Measurements from ENCODE around the gene SRSF3. TPM values are rescaled to one million over a fixed set of nuclear protein-coding genes. Genes with fewer than 3 reads are reported as not detected.
"Not testable (repeated sequence)": the region's sequence is repeated elsewhere in the genome, so short reads cannot be mapped to it uniquely, and the experiment has no call there.

The SRSF3 gene
- total RNA-seq, 4 donors from 2014 or later = 114 to 272 (median 177) TPM

GRCh38 chr6:36577301-36577700 is 16.9 kb upstream of the SRSF3 start:
- WGBS, 2 donors = 17 to 31% methylated on average over 2 of the region's 2 CpGs
- intact Hi-C loops (cut with DNase I; ENCODE audit: low total_unique reads) = no loop called here
- DNase-seq (ENCODE audit: low spot score in 2 of 2) = peak in 1 of 2 donors; percentile 40
- TF ChIP-seq POLR2A (IDR thresholded peaks at IDR 0.05) = no peak
- no peak for TF ChIP-seq CTCF (IDR thresholded peaks at IDR 0.05)
- no peak overlapping the region for H3K4me3 ChIP-seq (ENCODE audit: low read depth, poor library complexity, severe bottlenecking)

- 89 to 90% methylated on average over 5 of the region's 5 CpGs for WGBS, 2 donors
- DNase-seq (ENCODE audit: low spot score in 2 of 2) = no peak
- intact Hi-C loops (cut with DNase I; ENCODE audit: low total_unique reads) = no loop called here
Observed at GRCh38 chr6:36578030-36578429, 16.1 kb upstream of the SRSF3 start.

DNA sequence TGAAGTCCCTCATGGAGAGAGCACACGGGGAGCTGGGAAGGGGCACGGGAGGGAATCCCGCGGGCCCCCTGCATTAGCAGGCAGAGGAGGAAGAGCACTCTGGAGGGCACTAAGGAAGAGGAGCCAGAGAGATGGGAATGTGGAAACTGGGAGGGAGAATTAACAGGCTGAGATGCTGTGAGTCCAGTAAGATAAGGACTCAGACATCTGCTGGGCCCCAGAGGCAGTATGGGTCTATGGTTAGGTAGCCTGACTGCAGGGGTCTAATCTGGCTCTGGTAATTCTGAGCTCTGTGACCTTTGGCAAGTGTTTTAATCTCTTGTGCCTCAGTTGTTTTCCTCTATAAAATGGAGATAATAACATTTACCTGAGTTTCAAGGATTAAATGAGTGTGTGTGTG is 15.7 kb upstream of the SRSF3 start:
- intact Hi-C loops (cut with DNase I; ENCODE audit: low total_unique reads) = no loop called here
- TF ChIP-seq CTCF (IDR thresholded peaks at IDR 0.05) = no peak
- TF ChIP-seq POLR2A (IDR thresholded peaks at IDR 0.05) = no peak
- WGBS, 2 donors = 92 to 100% methylated on average over 4 of the region's 4 CpGs

More at GRCh38 chr6:36578030-36578429, 16.1 kb upstream of the SRSF3 start:
- TF ChIP-seq CTCF (IDR thresholded peaks at IDR 0.05) (no peak), POLR2A (IDR thresholded peaks at IDR 0.05) (no peak)
- no peak overlapping the region for H3K4me3 ChIP-seq (ENCODE audit: low read depth, poor library complexity, severe bottlenecking)

GRCh38 chr6:36580184-36580526 is 14.0 kb upstream of the SRSF3 start:
- H3K4me3 ChIP-seq (ENCODE audit: low read depth, poor library complexity, severe bottlenecking) = no peak overlapping the region
- peak in 1 of 2 donors; percentile 61 for DNase-seq (ENCODE audit: low spot score in 2 of 2)
- intact Hi-C loops (cut with DNase I; ENCODE audit: low total_unique reads) = no loop called here
- 66 to 81% methylated on average over 8 of the region's 8 CpGs for WGBS, 2 donors
- no peak for TF ChIP-seq CTCF (IDR thresholded peaks at IDR 0.05)
- TF ChIP-seq POLR2A (IDR thresholded peaks at IDR 0.05) = no peak

More for the DNA sequence above, 15.7 kb upstream of the SRSF3 start:
- no peak for DNase-seq (ENCODE audit: low spot score in 2 of 2)
- no peak overlapping the region for H3K4me3 ChIP-seq (ENCODE audit: low read depth, poor library complexity, severe bottlenecking)

- no peak for TF ChIP-seq CTCF (IDR thresholded peaks at IDR 0.05)
- TF ChIP-seq POLR2A (IDR thresholded peaks at IDR 0.05) = no peak
- intact Hi-C loops (cut with DNase I; ENCODE audit: low total_unique reads) = no loop called here
- DNase-seq (ENCODE audit: low spot score in 2 of 2) = no peak
- no peak overlapping the region for H3K4me3 ChIP-seq (ENCODE audit: low read depth, poor library complexity, severe bottlenecking)
- WGBS, 2 donors = 62 to 64% methylated on average over 4 of the region's 4 CpGs
Observed at GRCh38 chr6:36581716-36582115, 12.4 kb upstream of the SRSF3 start.

DNA sequence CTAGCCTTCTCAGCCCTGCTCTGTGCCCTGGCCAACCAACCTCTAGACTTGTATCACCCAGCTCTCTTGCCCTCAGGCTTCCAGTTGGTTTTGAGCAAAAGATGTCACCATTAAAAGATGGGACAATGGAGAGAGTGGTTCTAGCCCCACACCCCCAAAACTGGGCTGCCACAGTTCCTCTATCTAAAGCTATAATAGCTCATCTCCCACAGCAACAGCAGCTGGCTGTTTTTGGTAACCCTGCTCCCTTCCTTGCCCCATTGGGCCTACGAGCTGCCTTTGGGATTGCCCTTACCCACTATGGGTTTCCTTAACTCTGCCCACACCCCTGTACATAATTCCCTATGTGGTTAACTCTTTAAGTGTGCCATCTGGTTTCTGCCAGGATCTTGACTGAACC is 7.6 kb upstream of the SRSF3 start:
- DNase-seq (ENCODE audit: low spot score in 2 of 2) = peak in 1 of 2 donors; percentile 68
- no peak overlapping the region for H3K4me3 ChIP-seq (ENCODE audit: low read depth, poor library complexity, severe bottlenecking)
- WGBS, 2 donors = 45 to 67% methylated on average over 1 of the region's 1 CpG
- no peak for TF ChIP-seq POLR2A (IDR thresholded peaks at IDR 0.05)
- no peak for TF ChIP-seq CTCF (IDR thresholded peaks at IDR 0.05)
- intact Hi-C loops (cut with DNase I; ENCODE audit: low total_unique reads) = no loop called here

DNA sequence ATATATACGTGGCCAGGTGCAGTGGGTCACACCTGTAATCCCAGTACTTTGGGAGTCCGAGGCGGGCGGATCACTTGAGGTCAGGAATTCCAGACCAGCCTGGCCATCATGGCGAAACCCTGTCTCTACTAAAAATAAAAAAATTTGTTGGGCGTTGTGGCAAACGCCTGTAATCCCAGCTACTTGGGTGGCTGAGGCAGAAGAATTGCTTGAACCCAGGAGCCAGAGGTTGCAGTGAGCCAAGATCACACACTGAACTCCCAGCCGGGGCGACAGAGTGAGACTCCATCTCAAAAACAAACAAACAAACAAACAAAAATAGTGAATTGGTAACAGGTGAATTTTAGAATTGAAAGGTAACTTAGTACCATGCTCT is 5.1 kb upstream of the SRSF3 start:
- DNase-seq (ENCODE audit: low spot score in 2 of 2) = peak in 1 of 2 donors; percentile 79
- intact Hi-C loops (cut with DNase I; ENCODE audit: low total_unique reads); H3K4me3 ChIP-seq (ENCODE audit: low read depth, poor library complexity, severe bottlenecking): not testable (repeated sequence)
- WGBS, 2 donors = 91 to 93% methylated on average over 9 of the region's 9 CpGs

Measured in lower leg skin (tissue), 4 donors.